Measurements from ENCODE around the gene PRICKLE4.

Gene PRICKLE4

GRCh38 chr6:41780551-41781365 lies at the start of gene PRICKLE4:
PRICKLE4 (plus strand) TSS chr6:41780782; CDS start chr6:41783474, 2,692 bp downstream.
- no peak for DNase-seq (ENCODE audit: low read depth in 2 of 3, low spot score in 2 of 3)

- DNase-seq (ENCODE audit: low read depth in 2 of 3, low spot score in 2 of 3): no peak
Measured at GRCh38 chr6:41731561-41732086, 49.0 kb upstream of the PRICKLE4 start.

GRCh38 chr6:41732149-41732548 lies 48.4 kb upstream of the PRICKLE4 start:
- DNase-seq (ENCODE audit: low read depth in 2 of 3, low spot score in 2 of 3): no peak

- DNase-seq (ENCODE audit: low read depth in 2 of 3, low spot score in 2 of 3): peak in 2 of 3 experiments; percentile 12 to 24
Measured at GRCh38 chr6:41732591-41733359, 47.8 kb upstream of the PRICKLE4 start.

- no peak for DNase-seq (ENCODE audit: low read depth in 2 of 3, low spot score in 2 of 3)
Measured at GRCh38 chr6:41733360-41733706, 47.2 kb upstream of the PRICKLE4 start.

- DNase-seq (ENCODE audit: low read depth in 2 of 3, low spot score in 2 of 3): peak; percentile 22 to 33 (median 29)
Measured at GRCh38 chr6:41733707-41734665, 46.6 kb upstream of the PRICKLE4 start.

GRCh38 chr6:41734666-41735426 lies 45.7 kb upstream of the PRICKLE4 start:
- DNase-seq (ENCODE audit: low read depth in 2 of 3, low spot score in 2 of 3): peak; percentile 33 to 42 (median 40)

- peak; percentile 80 to 97 (median 94) for DNase-seq (ENCODE audit: low read depth in 2 of 3, low spot score in 2 of 3)
Measured at GRCh38 chr6:41735427-41736185, 45.0 kb upstream of the PRICKLE4 start, which contains the start of gene TFEB. TFEB (minus strand) TSS chr6:41735608; CDS start chr6:41691213, 44,395 bp downstream.

- DNase-seq (ENCODE audit: low read depth in 2 of 3, low spot score in 2 of 3): no peak
Measured at GRCh38 chr6:41736186-41736733, 44.3 kb upstream of the PRICKLE4 start.

GRCh38 chr6:41736800-41737555 lies 43.6 kb upstream of the PRICKLE4 start:
- no peak for DNase-seq (ENCODE audit: low read depth in 2 of 3, low spot score in 2 of 3)

GRCh38 chr6:41737591-41738130 lies 42.9 kb upstream of the PRICKLE4 start:
- no peak for DNase-seq (ENCODE audit: low read depth in 2 of 3, low spot score in 2 of 3)

GRCh38 chr6:41739041-41739440 lies 41.5 kb upstream of the PRICKLE4 start:
- DNase-seq (ENCODE audit: low read depth in 2 of 3, low spot score in 2 of 3): no peak

- DNase-seq (ENCODE audit: low read depth in 2 of 3, low spot score in 2 of 3): no peak
Measured at GRCh38 chr6:41740366-41741162, 40.0 kb upstream of the PRICKLE4 start.

- no peak for DNase-seq (ENCODE audit: low read depth in 2 of 3, low spot score in 2 of 3)
Measured at GRCh38 chr6:41741625-41742490, 38.7 kb upstream of the PRICKLE4 start.

- DNase-seq (ENCODE audit: low read depth in 2 of 3, low spot score in 2 of 3): no peak
Measured at GRCh38 chr6:41743406-41744235, 37.0 kb upstream of the PRICKLE4 start.
